ENCODE measurements around the gene CCDC102A. TPM values are rescaled to one million over a fixed set of nuclear protein-coding genes. Genes with fewer than 3 reads are reported as not detected.
A peak's percentile ranks its signal among the peaks of the same experiment; 100 is the strongest.

The CCDC102A gene
- total RNA-seq, 1 experiment from 2014 or later = 11.1 TPM

- H3K27ac ChIP-seq = peak overlapping the region; percentile 88
Observed at GRCh38 chr16:57535680-57536305, 578 bp downstream of the CCDC102A start.

GRCh38 chr16:57534881-57535658, 1.3 kb downstream of the CCDC102A start:
- DNase-seq = no peak
- Histone ChIP-seq H3K4me1 (peaks cover 15% of the 10 kb centered on the region), H3K4me3 (peak overlapping the region; percentile 99), H3K27me3 (no peaks in the 10 kb centered on the region; the same call in none of the 2 replicates), H3K9me3 (replicated peaks) (no peaks in the 10 kb centered on the region), H3K36me3 (no peaks in the 10 kb centered on the region), H3K27ac (no peak overlapping the region)

More at GRCh38 chr16:57535680-57536305, 578 bp downstream of the CCDC102A start:
- Histone ChIP-seq H3K9me3 (replicated peaks) (no peaks in the 10 kb centered on the region), H3K4me3 (peak overlapping the region; percentile 99), H3K36me3 (no peaks in the 10 kb centered on the region), H3K27me3 (no peaks in the 10 kb centered on the region; the same call in none of the 2 replicates), H3K4me1 (peaks cover 15% of the 10 kb centered on the region)
- DNase-seq = peak; percentile 95 to 96

- no peak overlapping the region for H3K4me3 ChIP-seq
- no peaks in the 10 kb centered on the region for H3K9me3 ChIP-seq (replicated peaks)
- no peak overlapping the region for H3K27ac ChIP-seq
- no peak for DNase-seq
- no peaks in the 10 kb centered on the region for H3K36me3 ChIP-seq
- peaks cover 15% of the 10 kb centered on the region for H3K4me1 ChIP-seq
- H3K27me3 ChIP-seq = no peaks in the 10 kb centered on the region; the same call in 1 of the 2 replicates
Observed at GRCh38 chr16:57534337-57534880, 2.0 kb downstream of the CCDC102A start.

- Histone ChIP-seq H3K4me1 (peaks cover 15% of the 10 kb centered on the region), H3K27me3 (no peaks in the 10 kb centered on the region; the same call in 1 of the 2 replicates), H3K27ac (no peak overlapping the region), H3K4me3 (no peak overlapping the region), H3K9me3 (replicated peaks) (no peaks in the 10 kb centered on the region), H3K36me3 (no peaks in the 10 kb centered on the region)
- DNase-seq = peak; percentile 62 to 63
Observed at GRCh38 chr16:57533431-57534336, 2.7 kb downstream of the CCDC102A start.

- peaks cover 9% of the 10 kb centered on the region for H3K4me1 ChIP-seq
- H3K9me3 ChIP-seq (replicated peaks) = no peaks in the 10 kb centered on the region
- DNase-seq = no peak
- H3K27me3 ChIP-seq = no peaks in the 10 kb centered on the region
- H3K36me3 ChIP-seq = no peaks in the 10 kb centered on the region
- no peak overlapping the region for H3K4me3 ChIP-seq
- no peak overlapping the region for H3K27ac ChIP-seq
Observed at GRCh38 chr16:57532266-57532625, 4.1 kb downstream of the CCDC102A start.

- no peak overlapping the region for H3K4me3 ChIP-seq
Observed at GRCh38 chr16:57531635-57532265, 4.6 kb downstream of the CCDC102A start.

GRCh38 chr16:57531253-57531575, 5.2 kb downstream of the CCDC102A start:
- Histone ChIP-seq H3K4me1 (peaks cover 8% of the 10 kb centered on the region), H3K36me3 (no peaks in the 10 kb centered on the region), H3K27ac (no peak overlapping the region), H3K9me3 (replicated peaks) (no peaks in the 10 kb centered on the region), H3K4me3 (no peak overlapping the region), H3K27me3 (no peaks in the 10 kb centered on the region)
- DNase-seq = no peak

More at GRCh38 chr16:57531635-57532265, 4.6 kb downstream of the CCDC102A start:
- no peak for DNase-seq
- no peaks in the 10 kb centered on the region for H3K36me3 ChIP-seq
- H3K27me3 ChIP-seq = no peaks in the 10 kb centered on the region
- no peak overlapping the region for H3K27ac ChIP-seq
- peaks cover 8% of the 10 kb centered on the region for H3K4me1 ChIP-seq
- H3K9me3 ChIP-seq (replicated peaks) = no peaks in the 10 kb centered on the region

- Histone ChIP-seq H3K4me1 (peaks cover 8% of the 10 kb centered on the region), H3K27me3 (no peaks in the 10 kb centered on the region), H3K4me3 (no peak overlapping the region), H3K9me3 (replicated peaks) (no peaks in the 10 kb centered on the region), H3K27ac (no peak overlapping the region), H3K36me3 (no peaks in the 10 kb centered on the region)
- DNase-seq = no peak
Observed at GRCh38 chr16:57530522-57531252, 5.7 kb downstream of the CCDC102A start.

- Histone ChIP-seq H3K27me3 (no peaks in the 10 kb centered on the region), H3K4me3 (no peak overlapping the region), H3K27ac (no peak overlapping the region), H3K9me3 (replicated peaks) (no peaks in the 10 kb centered on the region), H3K4me1 (peaks cover 8% of the 10 kb centered on the region), H3K36me3 (no peaks in the 10 kb centered on the region)
- no peak for DNase-seq
Observed at GRCh38 chr16:57530104-57530521, 6.3 kb downstream of the CCDC102A start.

GRCh38 chr16:57529391-57530103, 6.8 kb downstream of the CCDC102A start:
- no peak for DNase-seq
- Histone ChIP-seq H3K4me3 (no peak overlapping the region), H3K27ac (no peak overlapping the region), H3K9me3 (replicated peaks) (no peaks in the 10 kb centered on the region), H3K4me1 (peaks cover 8% of the 10 kb centered on the region), H3K36me3 (no peaks in the 10 kb centered on the region), H3K27me3 (no peaks in the 10 kb centered on the region)

GRCh38 chr16:57528499-57529390, 7.6 kb downstream of the CCDC102A start:
- no peaks in the 10 kb centered on the region for H3K27me3 ChIP-seq
- H3K36me3 ChIP-seq = no peaks in the 10 kb centered on the region
- no peak for DNase-seq
- no peaks in the 10 kb centered on the region for H3K9me3 ChIP-seq (replicated peaks)
- H3K4me1 ChIP-seq = peaks cover under 1% of the 10 kb centered on the region; the same call in 1 of the 2 replicates
- no peak overlapping the region for H3K27ac ChIP-seq
- no peak overlapping the region for H3K4me3 ChIP-seq

- DNase-seq = no peak
- Histone ChIP-seq H3K9me3 (replicated peaks) (no peaks in the 10 kb centered on the region), H3K36me3 (no peaks in the 10 kb centered on the region), H3K4me1 (no peaks in the 10 kb centered on the region), H3K27me3 (no peaks in the 10 kb centered on the region), H3K4me3 (no peak overlapping the region), H3K27ac (no peak overlapping the region)
Observed at GRCh38 chr16:57527610-57528360, 8.6 kb downstream of the CCDC102A start.
